Astrocyte of the spinal cord (primary cell): ENCODE results near the gene DOCK8.

Source experiments
- DNase-seq: peaks from one replicate; pipeline ENCODE4 v3.0.0; 2011; ENCODE audit warnings: low read depth, low spot score
- H3K4me3 ChIP-seq: 2 replicates; pipeline ENCODE4 v1.5.1; 2011; ENCODE audit warnings: low read depth, mild to moderate bottlenecking, low read length, moderate library complexity
- in situ Hi-C: cut with HindIII; loops from 2 replicates; pipeline ENCODE4 v1.10.0; 2017; ENCODE audit warnings: low sequenced_read_pairs
- TF ChIP-seq, protein P1 (sequence below): IDR thresholded peaks from 2 replicates; pipeline ENCODE4 v1.5.1; 2012; ENCODE audit warnings: low read depth, mild to moderate bottlenecking, low read length, inconsistent platforms

DOCK8 gene

DNA sequence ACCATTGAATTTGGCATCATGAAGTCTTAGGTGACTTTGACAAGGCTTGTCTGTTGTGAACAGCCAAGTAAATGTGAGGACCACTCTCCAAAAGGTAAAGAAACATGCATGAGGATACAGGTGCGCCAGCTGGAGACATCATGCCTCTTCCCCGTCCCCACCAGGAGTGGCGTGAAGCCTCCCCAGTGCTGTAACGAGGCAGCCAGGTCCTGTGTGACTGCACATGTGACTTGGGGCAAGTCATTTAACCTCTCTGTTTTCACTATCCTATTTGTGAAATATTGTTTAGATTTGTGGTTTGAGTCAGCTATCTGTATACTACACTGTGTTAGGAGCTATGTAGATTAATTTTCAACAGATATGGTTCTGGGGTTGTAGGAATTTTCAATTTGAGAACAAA is 65.0 kb downstream of the DOCK8 start:
- TF ChIP-seq, protein P1, sequence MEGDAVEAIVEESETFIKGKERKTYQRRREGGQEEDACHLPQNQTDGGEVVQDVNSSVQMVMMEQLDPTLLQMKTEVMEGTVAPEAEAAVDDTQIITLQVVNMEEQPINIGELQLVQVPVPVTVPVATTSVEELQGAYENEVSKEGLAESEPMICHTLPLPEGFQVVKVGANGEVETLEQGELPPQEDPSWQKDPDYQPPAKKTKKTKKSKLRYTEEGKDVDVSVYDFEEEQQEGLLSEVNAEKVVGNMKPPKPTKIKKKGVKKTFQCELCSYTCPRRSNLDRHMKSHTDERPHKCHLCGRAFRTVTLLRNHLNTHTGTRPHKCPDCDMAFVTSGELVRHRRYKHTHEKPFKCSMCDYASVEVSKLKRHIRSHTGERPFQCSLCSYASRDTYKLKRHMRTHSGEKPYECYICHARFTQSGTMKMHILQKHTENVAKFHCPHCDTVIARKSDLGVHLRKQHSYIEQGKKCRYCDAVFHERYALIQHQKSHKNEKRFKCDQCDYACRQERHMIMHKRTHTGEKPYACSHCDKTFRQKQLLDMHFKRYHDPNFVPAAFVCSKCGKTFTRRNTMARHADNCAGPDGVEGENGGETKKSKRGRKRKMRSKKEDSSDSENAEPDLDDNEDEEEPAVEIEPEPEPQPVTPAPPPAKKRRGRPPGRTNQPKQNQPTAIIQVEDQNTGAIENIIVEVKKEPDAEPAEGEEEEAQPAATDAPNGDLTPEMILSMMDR = no peak
- H3K4me3 ChIP-seq = no peak overlapping the region
- no peak for DNase-seq
- in situ Hi-C loops = no loop called here

DNA sequence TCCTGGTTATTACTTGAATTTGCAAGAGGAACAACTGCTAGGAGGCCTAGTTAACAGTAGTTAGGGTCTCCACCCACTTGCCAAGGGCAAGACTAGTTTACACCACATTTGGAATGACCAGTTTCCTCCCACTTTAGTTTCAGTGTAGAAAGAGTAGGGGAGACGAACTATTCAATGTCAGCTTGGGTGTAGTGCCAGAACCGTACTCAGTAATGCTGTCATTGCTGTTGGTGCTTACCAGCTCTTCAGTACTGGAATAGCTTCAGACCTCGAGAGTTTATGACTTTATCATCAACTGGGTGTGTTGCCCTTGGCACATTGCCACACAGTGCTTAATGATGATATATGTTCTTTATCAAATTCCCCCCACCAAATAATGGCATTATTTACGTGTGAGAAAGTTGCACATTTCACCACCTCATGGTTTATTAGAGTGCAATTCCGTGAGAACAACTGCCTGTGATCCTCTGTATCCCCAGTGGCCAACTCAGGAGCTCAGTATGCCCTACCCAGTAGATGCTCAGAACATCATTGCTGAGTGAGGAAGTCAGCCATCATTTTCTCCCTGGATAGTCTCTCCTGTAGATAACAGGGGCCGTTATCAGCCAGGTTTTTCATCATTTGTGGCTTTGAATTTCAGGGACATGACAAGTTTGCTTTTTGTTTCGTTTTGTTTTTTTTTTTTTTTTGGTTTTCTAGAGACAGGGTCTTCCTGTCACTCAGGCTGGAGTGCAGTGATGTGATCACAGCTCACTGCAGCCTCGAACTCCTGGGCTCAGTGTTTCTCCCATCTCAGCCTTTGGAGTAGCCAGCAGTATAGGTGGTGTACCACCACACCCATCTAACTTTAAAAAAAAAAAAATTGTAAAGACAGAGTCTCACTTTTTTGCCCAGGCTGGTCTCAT is 67.3 kb downstream of the DOCK8 start:
- DNase-seq = no peak
- H3K4me3 ChIP-seq = no peak overlapping the region
- TF ChIP-seq, protein P1 = no peak
- in situ Hi-C loops = no loop called here

DNA sequence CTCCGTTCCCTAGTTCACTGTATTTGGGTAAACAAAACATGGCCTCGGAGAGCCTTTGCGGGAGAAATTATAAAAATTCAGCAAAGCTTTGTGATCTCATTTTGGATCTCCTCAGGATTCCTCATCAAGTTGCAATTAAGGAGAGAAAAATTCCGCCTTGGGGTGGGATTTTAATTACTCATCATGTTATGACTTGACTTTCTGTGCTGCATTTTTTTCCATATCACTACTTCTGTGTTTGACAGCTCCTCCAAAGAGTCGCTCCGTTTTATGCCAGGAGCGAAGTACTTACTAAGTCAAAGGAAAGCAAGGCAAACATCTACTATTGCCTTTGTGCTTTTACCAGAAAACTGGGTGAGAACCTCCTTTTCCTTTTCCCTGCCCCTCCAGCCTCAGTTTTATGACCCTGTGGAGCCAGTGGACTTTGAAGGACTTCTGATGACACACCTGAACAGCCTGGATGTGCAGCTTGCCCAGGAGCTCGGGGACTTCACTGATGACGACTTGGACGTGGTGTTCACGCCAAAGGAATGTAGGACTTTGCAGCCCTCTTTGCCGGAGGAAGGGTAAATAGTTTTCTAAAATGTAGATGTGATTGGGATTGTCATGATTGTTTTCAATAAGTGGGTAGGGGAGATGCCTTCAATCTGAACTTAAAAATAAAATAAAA is 71.5 kb downstream of the DOCK8 start:
- DNase-seq = no peak
- in situ Hi-C loops = no loop called here
- TF ChIP-seq, protein P1 = no peak
- no peak overlapping the region for H3K4me3 ChIP-seq

DNA sequence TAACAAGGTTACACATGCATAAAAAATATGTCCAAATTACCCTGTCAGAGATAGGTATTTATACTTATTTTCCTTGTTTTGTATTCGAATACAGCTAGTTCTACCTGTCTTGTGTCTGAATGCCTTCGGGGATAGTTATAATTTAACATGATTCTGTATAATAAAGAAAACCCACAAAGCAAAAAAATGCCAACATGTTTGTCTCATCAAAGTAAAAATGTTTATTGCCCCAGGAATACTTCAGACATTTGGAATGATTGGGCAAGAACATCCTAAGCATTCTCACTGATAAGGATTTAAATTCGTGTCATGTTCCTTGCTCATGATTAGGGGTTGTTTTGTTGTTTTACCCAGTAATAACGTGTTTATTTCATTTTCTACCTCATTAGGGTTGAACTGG is 74.5 kb downstream of the DOCK8 start:
- DNase-seq = no peak
- in situ Hi-C loops = no loop called here
- H3K4me3 ChIP-seq = no peak overlapping the region
- TF ChIP-seq, protein P1 = no peak

DNA sequence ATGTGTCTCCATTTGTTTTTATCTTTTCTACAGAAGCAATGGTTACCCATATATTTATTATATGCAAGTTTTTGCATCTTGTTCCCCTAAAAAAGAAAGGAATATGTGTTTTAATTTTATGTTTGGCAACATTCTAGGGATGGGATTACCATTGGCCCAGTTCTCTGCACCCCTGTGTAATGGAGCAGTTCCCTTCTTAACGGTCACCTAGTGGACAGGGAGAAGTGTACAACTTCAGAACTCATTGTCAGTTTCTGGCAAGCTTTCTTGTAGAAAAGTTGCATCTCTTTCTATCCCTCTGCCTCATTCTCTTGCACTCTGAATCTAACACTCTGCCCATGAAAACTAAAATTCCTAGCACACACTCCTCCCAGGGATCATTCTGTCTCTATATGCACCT is 78.2 kb downstream of the DOCK8 start:
- DNase-seq = no peak
- no peak overlapping the region for H3K4me3 ChIP-seq
- TF ChIP-seq, protein P1 = no peak
- in situ Hi-C loops = no loop called here

DNA sequence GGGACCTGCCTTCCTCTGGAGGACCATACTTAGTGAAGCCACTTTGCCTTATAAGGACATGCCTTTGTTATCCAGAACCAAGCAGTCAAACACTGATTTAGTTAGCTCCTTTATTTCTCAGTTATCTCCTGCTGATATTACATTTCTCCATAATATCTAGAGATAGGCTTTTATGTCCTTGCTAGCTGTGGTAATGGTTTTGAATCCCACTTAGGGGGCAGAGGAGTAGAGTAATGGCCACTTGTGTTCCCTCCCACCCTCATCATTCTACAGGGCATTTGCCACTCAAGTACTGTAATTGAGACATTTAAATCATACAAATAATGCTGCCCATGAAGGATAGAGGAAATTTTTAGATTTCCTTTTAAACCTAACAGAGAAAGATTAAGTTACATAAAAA is 80.9 kb downstream of the DOCK8 start:
- H3K4me3 ChIP-seq = no peak overlapping the region
- TF ChIP-seq, protein P1 = no peak
- DNase-seq = no peak
- in situ Hi-C loops = no loop called here
